Measurements from ENCODE around the gene MYCBP.
A peak's percentile ranks its signal among the peaks of the same experiment; 100 is the strongest.
"Not testable (repeated sequence)": the region's sequence is repeated elsewhere in the genome, so short reads cannot be mapped to it uniquely, and the experiment has no call there.

MYCBP gene, protein sequence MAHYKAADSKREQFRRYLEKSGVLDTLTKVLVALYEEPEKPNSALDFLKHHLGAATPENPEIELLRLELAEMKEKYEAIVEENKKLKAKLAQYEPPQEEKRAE

DNA sequence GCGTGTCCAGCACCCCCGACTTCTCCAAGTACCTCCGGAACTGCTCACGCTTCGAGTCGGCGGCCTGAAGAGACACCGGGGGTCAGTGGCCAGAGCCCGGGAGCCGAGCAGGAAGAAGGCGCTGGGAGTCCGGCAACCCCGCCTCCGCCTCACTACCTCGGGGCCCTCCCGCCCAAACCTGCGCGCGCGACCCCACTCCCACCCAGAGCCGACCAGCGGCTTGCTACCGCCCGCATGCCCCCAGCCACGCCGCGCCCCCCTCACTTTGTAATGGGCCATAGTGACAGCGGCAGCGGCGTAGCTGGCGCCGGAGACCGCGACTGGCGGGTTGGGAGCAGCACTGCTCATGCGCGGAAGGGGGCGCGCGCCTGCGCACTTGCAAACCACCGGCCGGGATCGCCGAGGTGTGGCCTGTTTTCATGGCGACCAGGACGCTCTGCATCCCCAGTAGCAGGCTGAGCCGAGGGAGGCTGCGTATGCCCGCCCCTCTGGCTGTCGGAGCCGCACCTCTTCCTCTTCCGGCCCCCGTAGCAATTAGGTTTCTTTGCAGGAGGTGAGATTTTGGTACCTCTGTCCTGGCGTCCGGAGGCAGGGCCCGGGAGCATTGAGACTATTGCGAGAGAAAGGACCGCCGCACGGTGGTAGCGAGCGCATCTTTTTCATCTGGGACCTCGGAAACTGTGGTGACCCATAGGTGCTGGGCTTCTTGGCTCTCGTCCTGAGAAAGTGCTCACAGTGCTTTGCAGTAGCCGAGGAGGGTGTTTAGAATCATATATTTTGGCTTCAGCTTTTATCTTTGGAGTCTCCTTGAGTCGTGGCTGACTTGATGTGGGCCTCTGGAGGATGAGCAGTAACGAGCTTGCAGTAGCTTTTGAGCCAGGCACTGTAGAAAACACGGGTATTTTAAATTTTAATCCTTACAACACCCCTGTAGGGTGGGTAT lies at the start of gene MYCBP:
TSS of gene MYCBP (minus strand) at position 322 of the 943 bp plus-strand sequence. CDS start at position 279, 43 bp downstream.
- H3K9ac ChIP-seq (ENCODE audit: low read length in 5 of 5), result peak within 1 kb of the TSS; percentile 44 to 86 (median 84)
- H3K4me3 ChIP-seq (ENCODE audit: low read depth in 1 of 5, low read length in 5 of 5), result peak within 1 kb of the TSS; percentile 74 to 98 (median 88)
- peak within 1 kb of the TSS; percentile 77 for H3K27ac ChIP-seq (ENCODE audit: low read depth, low read length)
- H3K4me1 ChIP-seq (ENCODE audit: control insufficient read depth in 5 of 5, insufficient read depth in 5 of 5, low read length in 5 of 5), result peaks cover 5 to 34% (median 26%) of the 10 kb centered on the region in 5 donors
- no peaks in the 10 kb centered on the region for H3K36me3 ChIP-seq (ENCODE audit: control insufficient read depth in 5 of 5, insufficient read depth in 5 of 5, low read length in 5 of 5)
- H3K9me3 ChIP-seq (ENCODE audit: control insufficient read depth in 5 of 5, low read length in 5 of 5), result no peaks in the 10 kb centered on the region
- H3K27me3 ChIP-seq (ENCODE audit: control insufficient read depth in 5 of 5, insufficient read depth in 4 of 5, low read length in 5 of 5), result no peaks in the 10 kb centered on the region

DNA sequence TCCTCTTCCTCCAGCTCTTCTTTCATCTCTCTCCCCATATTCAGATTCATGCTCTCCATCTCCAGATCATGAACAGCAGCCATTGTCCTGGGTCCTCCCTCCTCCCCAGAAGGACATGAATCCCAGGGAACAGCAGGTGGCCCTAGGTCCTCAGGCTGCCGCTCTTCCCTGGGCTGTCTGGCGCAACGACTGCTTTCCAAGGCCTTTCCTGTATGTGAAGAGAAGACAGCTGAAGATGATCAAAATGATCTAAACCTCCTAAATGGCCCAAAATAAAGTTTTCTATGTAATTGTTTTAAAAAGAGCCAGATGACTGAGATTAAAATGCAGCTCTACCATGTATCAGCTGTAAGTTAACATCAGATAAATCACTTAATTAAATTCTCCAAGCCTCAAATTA lies 46.0 kb upstream of the MYCBP start:
- Histone ChIP-seq H3K27ac (ENCODE audit: low read depth, low read length) (no peak overlapping the region), H3K4me3 (ENCODE audit: low read depth in 1 of 5, low read length in 5 of 5) (no peak overlapping the region), H3K9ac (ENCODE audit: low read length in 5 of 5) (no peak overlapping the region), H3K36me3 (ENCODE audit: control insufficient read depth in 5 of 5, insufficient read depth in 5 of 5, low read length in 5 of 5) (peaks cover 3 to 12% (median 8%) of the 10 kb centered on the region in 5 donors), H3K9me3 (ENCODE audit: control insufficient read depth in 5 of 5, low read length in 5 of 5) (no peaks in the 10 kb centered on the region), H3K4me1 (ENCODE audit: control insufficient read depth in 5 of 5, insufficient read depth in 5 of 5, low read length in 5 of 5) (no peaks in the 10 kb centered on the region), H3K27me3 (ENCODE audit: control insufficient read depth in 5 of 5, insufficient read depth in 4 of 5, low read length in 5 of 5) (no peaks in the 10 kb centered on the region)

DNA sequence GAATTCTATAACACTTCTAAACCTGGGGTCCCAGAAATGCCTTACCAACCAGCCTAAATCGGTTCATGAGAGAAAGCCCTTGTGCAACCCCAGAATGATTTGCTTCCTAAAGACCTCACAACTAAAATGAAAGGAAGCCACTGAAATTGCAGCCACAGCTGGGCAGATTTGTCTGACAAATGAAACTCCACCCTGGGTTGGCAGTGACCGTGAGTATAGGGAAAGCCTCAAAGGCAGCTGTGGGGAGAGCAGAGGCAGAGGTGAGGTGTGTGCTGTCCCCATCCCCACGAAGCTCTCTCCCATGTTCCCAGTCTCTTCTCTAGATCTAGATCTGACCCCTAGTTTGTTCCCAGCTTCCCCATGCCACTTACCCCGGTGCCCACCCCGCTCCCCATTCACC lies 45.4 kb upstream of the MYCBP start:
- Histone ChIP-seq H3K9me3 (ENCODE audit: control insufficient read depth in 5 of 5, low read length in 5 of 5) (no peaks in the 10 kb centered on the region), H3K9ac (ENCODE audit: low read length in 5 of 5) (no peak overlapping the region), H3K27ac (ENCODE audit: low read depth, low read length) (no peak overlapping the region), H3K27me3 (ENCODE audit: control insufficient read depth in 5 of 5, insufficient read depth in 4 of 5, low read length in 5 of 5) (no peaks in the 10 kb centered on the region), H3K4me3 (ENCODE audit: low read depth in 1 of 5, low read length in 5 of 5) (no peak overlapping the region), H3K4me1 (ENCODE audit: control insufficient read depth in 5 of 5, insufficient read depth in 5 of 5, low read length in 5 of 5) (no peaks in the 10 kb centered on the region), H3K36me3 (ENCODE audit: control insufficient read depth in 5 of 5, insufficient read depth in 5 of 5, low read length in 5 of 5) (peaks cover 3 to 13% (median 8%) of the 10 kb centered on the region in 5 donors)

DNA sequence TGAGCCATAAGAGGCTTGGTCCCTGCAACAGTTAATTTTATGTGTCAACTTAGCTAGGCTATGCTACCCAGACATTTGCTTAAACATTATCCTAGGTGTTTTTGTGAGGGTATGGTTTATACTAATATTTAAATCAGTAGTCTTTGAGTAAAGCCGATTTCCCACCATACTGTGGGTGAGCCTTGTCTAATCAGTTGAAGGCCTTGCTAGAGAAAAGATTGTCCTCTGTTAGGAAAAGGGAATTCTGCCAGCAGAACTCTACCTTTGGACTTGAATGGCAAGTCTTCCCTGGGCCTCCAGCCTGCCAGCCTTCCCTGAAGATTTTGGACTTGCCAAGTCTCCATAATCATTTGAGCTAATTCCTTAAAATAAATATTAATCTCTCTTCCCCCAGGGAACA lies 44.6 kb upstream of the MYCBP start:
- Histone ChIP-seq H3K9ac (ENCODE audit: low read length in 5 of 5) (no peak overlapping the region), H3K4me1 (ENCODE audit: control insufficient read depth in 5 of 5, insufficient read depth in 5 of 5, low read length in 5 of 5) (no peaks in the 10 kb centered on the region), H3K36me3 (ENCODE audit: control insufficient read depth in 5 of 5, insufficient read depth in 5 of 5, low read length in 5 of 5) (peaks cover 3 to 14% (median 8%) of the 10 kb centered on the region in 5 donors), H3K9me3 (ENCODE audit: control insufficient read depth in 5 of 5, low read length in 5 of 5) (no peaks in the 10 kb centered on the region), H3K4me3 (ENCODE audit: low read depth in 1 of 5, low read length in 5 of 5) (no peak overlapping the region), H3K27ac (ENCODE audit: low read depth, low read length) (no peak overlapping the region), H3K27me3 (ENCODE audit: control insufficient read depth in 5 of 5, insufficient read depth in 4 of 5, low read length in 5 of 5) (no peaks in the 10 kb centered on the region)

DNA sequence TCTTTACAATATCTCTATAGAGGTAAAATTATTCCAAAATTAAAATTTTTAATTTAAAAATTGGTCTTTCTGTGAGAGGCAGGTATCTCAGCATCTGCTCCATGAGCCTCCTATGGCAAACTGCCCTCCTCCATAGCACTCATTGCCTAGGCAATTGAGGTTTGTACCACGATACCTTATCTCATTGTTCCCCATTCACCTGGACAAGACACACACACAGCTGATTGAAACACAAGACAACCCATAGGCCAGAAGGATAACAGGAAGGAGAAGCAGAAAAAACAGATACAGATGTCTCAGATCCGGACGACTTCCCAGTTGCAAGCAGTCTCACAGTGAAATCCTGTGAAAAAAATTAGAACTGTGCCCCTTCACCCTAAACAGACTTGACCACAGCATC lies 44.2 kb upstream of the MYCBP start:
- H3K4me1 ChIP-seq (ENCODE audit: control insufficient read depth in 5 of 5, insufficient read depth in 5 of 5, low read length in 5 of 5), result no peaks in the 10 kb centered on the region
- no peak overlapping the region for H3K4me3 ChIP-seq (ENCODE audit: low read depth in 1 of 5, low read length in 5 of 5)
- no peaks in the 10 kb centered on the region for H3K9me3 ChIP-seq (ENCODE audit: control insufficient read depth in 5 of 5, low read length in 5 of 5)
- peaks cover 3 to 14% (median 8%) of the 10 kb centered on the region in 5 donors for H3K36me3 ChIP-seq (ENCODE audit: control insufficient read depth in 5 of 5, insufficient read depth in 5 of 5, low read length in 5 of 5)
- no peak overlapping the region for H3K9ac ChIP-seq (ENCODE audit: low read length in 5 of 5)
- H3K27me3 ChIP-seq (ENCODE audit: control insufficient read depth in 5 of 5, insufficient read depth in 4 of 5, low read length in 5 of 5), result no peaks in the 10 kb centered on the region
- H3K27ac ChIP-seq (ENCODE audit: low read depth, low read length), result no peak overlapping the region

DNA sequence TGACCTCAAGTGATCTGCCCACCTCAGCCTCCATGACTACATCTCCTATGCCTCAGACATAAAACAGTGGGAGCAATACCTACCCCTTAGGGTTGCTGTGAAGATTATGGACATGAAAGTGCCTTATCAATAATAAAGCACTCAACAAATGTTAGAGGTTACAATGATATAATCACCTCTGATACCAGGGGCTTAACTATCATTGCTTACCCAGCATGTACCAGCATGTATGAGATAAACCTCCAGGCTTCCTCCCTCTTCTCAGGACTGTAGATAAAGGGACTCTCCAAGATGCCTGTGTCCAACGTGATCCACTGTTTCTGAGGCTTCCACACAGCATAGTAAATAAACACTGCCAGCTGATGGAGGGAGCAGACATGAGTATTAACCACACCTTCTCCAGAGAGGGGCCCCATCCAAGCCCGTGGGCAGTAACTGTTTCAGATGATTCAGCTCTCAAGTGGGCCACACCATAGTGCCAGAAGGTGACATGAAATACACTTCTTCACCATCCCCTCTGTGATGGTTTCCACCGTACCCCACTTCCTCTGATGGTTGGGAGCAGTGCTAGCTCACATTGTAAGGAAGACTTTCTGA lies 42.3 kb upstream of the MYCBP start:
- Histone ChIP-seq H3K27me3 (ENCODE audit: control insufficient read depth in 5 of 5, insufficient read depth in 4 of 5, low read length in 5 of 5) (no peaks in the 10 kb centered on the region), H3K36me3 (ENCODE audit: control insufficient read depth in 5 of 5, insufficient read depth in 5 of 5, low read length in 5 of 5) (peaks cover 3 to 14% (median 8%) of the 10 kb centered on the region in 5 donors), H3K27ac (ENCODE audit: low read depth, low read length) (no peak overlapping the region), H3K9ac (ENCODE audit: low read length in 5 of 5) (no peak overlapping the region), H3K4me3 (ENCODE audit: low read depth in 1 of 5, low read length in 5 of 5) (no peak overlapping the region), H3K9me3 (ENCODE audit: control insufficient read depth in 5 of 5, low read length in 5 of 5) (no peaks in the 10 kb centered on the region), H3K4me1 (ENCODE audit: control insufficient read depth in 5 of 5, insufficient read depth in 5 of 5, low read length in 5 of 5) (no peaks in the 10 kb centered on the region)

DNA sequence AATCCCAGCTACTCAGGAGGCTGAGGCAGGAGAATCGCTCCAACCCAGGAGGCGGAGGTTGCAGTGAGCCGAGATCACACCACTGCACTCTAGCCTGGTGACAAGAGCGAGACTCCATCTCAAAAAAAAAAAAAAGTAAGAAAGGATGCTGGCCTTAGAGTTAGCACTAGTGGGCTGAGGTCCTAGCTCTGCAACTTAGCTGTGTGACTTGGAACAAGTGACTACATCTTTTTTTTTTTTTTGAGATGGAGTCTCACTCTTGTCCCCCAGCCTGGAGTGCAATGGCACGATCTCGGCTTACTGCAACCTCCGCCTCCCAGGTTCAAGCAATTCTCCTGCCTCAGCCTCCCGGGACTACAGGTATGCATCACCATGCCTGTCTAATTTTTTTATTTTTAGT lies 41.8 kb upstream of the MYCBP start:
- H3K4me3 ChIP-seq (ENCODE audit: low read depth in 1 of 5, low read length in 5 of 5); H3K9ac ChIP-seq (ENCODE audit: low read length in 5 of 5); H3K27me3 ChIP-seq (ENCODE audit: control insufficient read depth in 5 of 5, insufficient read depth in 4 of 5, low read length in 5 of 5); H3K27ac ChIP-seq (ENCODE audit: low read depth, low read length); H3K9me3 ChIP-seq (ENCODE audit: control insufficient read depth in 5 of 5, low read length in 5 of 5); H3K4me1 ChIP-seq (ENCODE audit: control insufficient read depth in 5 of 5, insufficient read depth in 5 of 5, low read length in 5 of 5): not testable (repeated sequence)
- H3K36me3 ChIP-seq (ENCODE audit: control insufficient read depth in 5 of 5, insufficient read depth in 5 of 5, low read length in 5 of 5), result peaks cover 3 to 14% (median 8%) of the 10 kb centered on the region in 5 donors

DNA sequence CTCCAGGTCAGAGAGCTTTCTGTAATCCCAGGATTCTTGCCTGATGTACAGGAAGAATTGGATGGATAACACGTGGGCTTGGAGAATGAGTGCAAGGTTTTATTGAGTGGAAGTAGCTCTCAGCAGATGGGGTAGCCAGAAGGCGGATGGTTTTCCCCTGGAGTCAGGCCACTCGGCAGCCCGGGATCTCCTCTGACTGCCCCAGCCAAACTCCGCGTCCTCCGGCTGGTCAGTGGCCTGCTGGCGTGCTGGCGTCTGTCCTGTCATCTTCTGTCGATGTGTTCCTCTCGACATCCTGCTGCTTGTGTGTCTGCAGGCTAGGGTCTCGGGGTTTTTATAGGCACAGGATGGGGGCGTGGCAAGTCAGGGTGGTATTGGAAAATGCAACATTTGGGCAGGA lies 35.7 kb upstream of the MYCBP start:
- peaks cover 0 to 3% (median 0%) of the 10 kb centered on the region in 5 donors for H3K36me3 ChIP-seq (ENCODE audit: control insufficient read depth in 5 of 5, insufficient read depth in 5 of 5, low read length in 5 of 5)
- H3K27ac ChIP-seq (ENCODE audit: low read depth, low read length), result no peak overlapping the region
- peaks cover 0 to 8% (median 5%) of the 10 kb centered on the region in 5 donors for H3K9me3 ChIP-seq (ENCODE audit: control insufficient read depth in 5 of 5, low read length in 5 of 5)
- H3K27me3 ChIP-seq (ENCODE audit: control insufficient read depth in 5 of 5, insufficient read depth in 4 of 5, low read length in 5 of 5), result no peaks in the 10 kb centered on the region
- H3K4me1 ChIP-seq (ENCODE audit: control insufficient read depth in 5 of 5, insufficient read depth in 5 of 5, low read length in 5 of 5), result no peaks in the 10 kb centered on the region
- no peak overlapping the region for H3K4me3 ChIP-seq (ENCODE audit: low read depth in 1 of 5, low read length in 5 of 5)
- no peak overlapping the region for H3K9ac ChIP-seq (ENCODE audit: low read length in 5 of 5)

DNA sequence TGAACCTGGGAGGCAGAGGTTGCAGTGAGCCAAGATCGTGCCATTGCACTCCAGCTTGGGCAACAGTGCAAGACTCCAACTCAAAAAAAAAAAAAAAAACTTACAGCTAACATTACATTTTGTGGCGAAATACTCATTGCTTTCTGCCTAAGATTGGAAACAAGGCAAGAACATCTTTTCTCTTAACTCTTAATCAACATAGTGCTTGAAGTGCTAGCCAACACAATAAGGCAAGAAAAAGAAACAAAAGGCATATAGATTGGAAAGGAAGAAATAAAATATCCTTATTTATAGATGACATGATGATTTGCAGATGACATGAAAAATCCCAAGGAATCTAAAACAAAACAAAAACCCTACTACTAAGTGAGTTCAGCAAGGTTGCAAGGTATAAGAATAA lies 32.8 kb upstream of the MYCBP start:
- no peaks in the 10 kb centered on the region for H3K27me3 ChIP-seq (ENCODE audit: control insufficient read depth in 5 of 5, insufficient read depth in 4 of 5, low read length in 5 of 5)
- no peaks in the 10 kb centered on the region for H3K4me1 ChIP-seq (ENCODE audit: control insufficient read depth in 5 of 5, insufficient read depth in 5 of 5, low read length in 5 of 5)
- H3K27ac ChIP-seq (ENCODE audit: low read depth, low read length), result no peak overlapping the region
- no peaks in the 10 kb centered on the region for H3K36me3 ChIP-seq (ENCODE audit: control insufficient read depth in 5 of 5, insufficient read depth in 5 of 5, low read length in 5 of 5)
- no peak overlapping the region for H3K9ac ChIP-seq (ENCODE audit: low read length in 5 of 5)
- no peak overlapping the region for H3K4me3 ChIP-seq (ENCODE audit: low read depth in 1 of 5, low read length in 5 of 5)
- H3K9me3 ChIP-seq (ENCODE audit: control insufficient read depth in 5 of 5, low read length in 5 of 5), result peaks cover 0 to 8% (median 5%) of the 10 kb centered on the region in 5 donors

DNA sequence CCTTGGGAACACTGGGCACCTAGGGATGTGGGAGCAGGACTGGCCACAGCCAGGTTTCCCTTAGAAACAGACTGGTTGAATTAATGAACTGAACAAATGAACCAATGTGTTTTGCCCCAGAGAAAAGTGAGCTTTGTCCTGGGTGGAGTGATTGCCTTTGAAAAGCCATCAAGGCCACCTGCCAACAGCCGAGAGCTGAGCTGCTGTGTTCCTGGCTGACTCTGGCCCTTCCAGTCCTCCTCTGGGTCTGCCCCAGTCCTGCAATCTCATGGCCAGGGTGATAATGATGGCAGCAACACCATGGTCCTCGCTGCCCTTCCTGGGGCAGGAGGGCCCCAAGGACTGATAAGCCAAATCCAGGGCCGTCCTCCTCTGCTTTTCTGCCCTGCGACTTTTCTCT lies 26.4 kb upstream of the MYCBP start:
- H3K27me3 ChIP-seq (ENCODE audit: control insufficient read depth in 5 of 5, insufficient read depth in 4 of 5, low read length in 5 of 5), result no peaks in the 10 kb centered on the region
- H3K4me1 ChIP-seq (ENCODE audit: control insufficient read depth in 5 of 5, insufficient read depth in 5 of 5, low read length in 5 of 5), result no peaks in the 10 kb centered on the region
- no peak overlapping the region for H3K9ac ChIP-seq (ENCODE audit: low read length in 5 of 5)
- no peaks in the 10 kb centered on the region for H3K9me3 ChIP-seq (ENCODE audit: control insufficient read depth in 5 of 5, low read length in 5 of 5)
- peaks cover 0 to 2% (median 0%) of the 10 kb centered on the region in 5 donors for H3K36me3 ChIP-seq (ENCODE audit: control insufficient read depth in 5 of 5, insufficient read depth in 5 of 5, low read length in 5 of 5)
- H3K27ac ChIP-seq (ENCODE audit: low read depth, low read length), result no peak overlapping the region
- H3K4me3 ChIP-seq (ENCODE audit: low read depth in 1 of 5, low read length in 5 of 5), result no peak overlapping the region
